Neural crest cell (in vitro differentiated cells): ENCODE measurements around the gene TSHZ2. TPM values are rescaled to one million over a fixed set of nuclear protein-coding genes. Genes with fewer than 3 reads are reported as not detected.
A peak's percentile ranks its signal among the peaks of the same experiment; 100 is the strongest.

Source experiments
- DNase-seq: peaks from one replicate; pipeline ENCODE4 v3.0.0; 2021; ENCODE audit warnings: low read depth, mixed read lengths, low spot score
- H3K27ac Mint-ChIP-seq: one replicate; pipeline ENCODE4 v1.8.0; 2021; ENCODE audit warnings: mild to moderate bottlenecking, mixed read lengths; ENCODE audit not compliant: unreplicated experiment
- H3K27me3 Mint-ChIP-seq: 2 replicates; pipeline ENCODE4 v1.8.0; 2021; ENCODE audit warnings: low read depth, mild to moderate bottlenecking, mixed read lengths
- H3K36me3 Mint-ChIP-seq: 2 replicates; pipeline ENCODE4 v1.8.0; 2021; ENCODE audit warnings: low read depth, mild to moderate bottlenecking, mixed read lengths
- H3K4me1 Mint-ChIP-seq: 2 replicates; pipeline ENCODE4 v1.8.0; 2021; ENCODE audit warnings: mixed read lengths
- H3K4me3 Mint-ChIP-seq: one replicate; pipeline ENCODE4 v1.8.0; 2021; ENCODE audit warnings: mild to moderate bottlenecking, mixed read lengths
- H3K9me3 Mint-ChIP-seq: 2 replicates; pipeline ENCODE4 v1.8.0; 2021; ENCODE audit warnings: mixed read lengths
- total RNA-seq: library from RNA; stranded (reverse); gene quantifications from 2 replicates; pipeline ENCODE4 v1.2.1, GENCODE V29; 2021
- TF ChIP-seq, protein P1 (sequence below): fragments of 200-600 bp; sonication (generic); conservative IDR thresholded peaks from 2 replicates; pipeline ENCODE4 v1.5.0; 2021; ENCODE audit warnings: antibody characterized with exemption, mild to moderate bottlenecking

The TSHZ2 gene
- total RNA-seq, 1 donor from 2014 or later, result 6.4 TPM

GRCh38 chr20:53038299-53038698, 66.1 kb downstream of the TSHZ2 start:
- no peak for DNase-seq
- Mint-ChIP-seq H3K36me3 (no peaks in the 10 kb centered on the region), H3K4me3 (peak overlapping the region; percentile 60), H3K27ac (no peak overlapping the region), H3K4me1 (peaks cover 39% of the 10 kb centered on the region), H3K9me3 (no peaks in the 10 kb centered on the region), H3K27me3 (no peaks in the 10 kb centered on the region)
- TF ChIP-seq, protein P1, sequence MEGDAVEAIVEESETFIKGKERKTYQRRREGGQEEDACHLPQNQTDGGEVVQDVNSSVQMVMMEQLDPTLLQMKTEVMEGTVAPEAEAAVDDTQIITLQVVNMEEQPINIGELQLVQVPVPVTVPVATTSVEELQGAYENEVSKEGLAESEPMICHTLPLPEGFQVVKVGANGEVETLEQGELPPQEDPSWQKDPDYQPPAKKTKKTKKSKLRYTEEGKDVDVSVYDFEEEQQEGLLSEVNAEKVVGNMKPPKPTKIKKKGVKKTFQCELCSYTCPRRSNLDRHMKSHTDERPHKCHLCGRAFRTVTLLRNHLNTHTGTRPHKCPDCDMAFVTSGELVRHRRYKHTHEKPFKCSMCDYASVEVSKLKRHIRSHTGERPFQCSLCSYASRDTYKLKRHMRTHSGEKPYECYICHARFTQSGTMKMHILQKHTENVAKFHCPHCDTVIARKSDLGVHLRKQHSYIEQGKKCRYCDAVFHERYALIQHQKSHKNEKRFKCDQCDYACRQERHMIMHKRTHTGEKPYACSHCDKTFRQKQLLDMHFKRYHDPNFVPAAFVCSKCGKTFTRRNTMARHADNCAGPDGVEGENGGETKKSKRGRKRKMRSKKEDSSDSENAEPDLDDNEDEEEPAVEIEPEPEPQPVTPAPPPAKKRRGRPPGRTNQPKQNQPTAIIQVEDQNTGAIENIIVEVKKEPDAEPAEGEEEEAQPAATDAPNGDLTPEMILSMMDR, result no peak

GRCh38 chr20:53040693-53041589, 68.8 kb downstream of the TSHZ2 start:
- no peaks in the 10 kb centered on the region for H3K36me3 Mint-ChIP-seq
- TF ChIP-seq, protein P1, result no peak
- H3K4me3 Mint-ChIP-seq, result no peak overlapping the region
- DNase-seq, result no peak
- peaks cover 24% of the 10 kb centered on the region for H3K4me1 Mint-ChIP-seq
- H3K27ac Mint-ChIP-seq, result no peak overlapping the region
- H3K27me3 Mint-ChIP-seq, result no peaks in the 10 kb centered on the region
- no peaks in the 10 kb centered on the region for H3K9me3 Mint-ChIP-seq

- no peak overlapping the region for H3K27ac Mint-ChIP-seq
- no peak for DNase-seq
- no peak overlapping the region for H3K4me3 Mint-ChIP-seq
- no peaks in the 10 kb centered on the region for H3K36me3 Mint-ChIP-seq
- peaks cover 3% of the 10 kb centered on the region for H3K9me3 Mint-ChIP-seq
- TF ChIP-seq, protein P1, result no peak
- peaks cover 15% of the 10 kb centered on the region for H3K4me1 Mint-ChIP-seq
- H3K27me3 Mint-ChIP-seq, result no peaks in the 10 kb centered on the region
Measured at GRCh38 chr20:53042521-53042920, 70.4 kb downstream of the TSHZ2 start.

- Mint-ChIP-seq H3K36me3 (peaks cover 2% of the 10 kb centered on the region), H3K9me3 (peaks cover 3% of the 10 kb centered on the region), H3K27ac (no peak overlapping the region), H3K27me3 (no peaks in the 10 kb centered on the region), H3K4me1 (peaks cover 14% of the 10 kb centered on the region), H3K4me3 (no peak overlapping the region)
- TF ChIP-seq, protein P1, result no peak
- DNase-seq, result no peak
Measured at GRCh38 chr20:53044296-53044695, 72.1 kb downstream of the TSHZ2 start.

GRCh38 chr20:53045941-53046340, 73.8 kb downstream of the TSHZ2 start:
- H3K4me3 Mint-ChIP-seq, result no peak overlapping the region
- H3K4me1 Mint-ChIP-seq, result peaks cover 17% of the 10 kb centered on the region
- H3K36me3 Mint-ChIP-seq, result peaks cover 2% of the 10 kb centered on the region
- DNase-seq, result no peak
- peaks cover 3% of the 10 kb centered on the region for H3K9me3 Mint-ChIP-seq
- TF ChIP-seq, protein P1, result no peak
- no peaks in the 10 kb centered on the region for H3K27me3 Mint-ChIP-seq
- no peak overlapping the region for H3K27ac Mint-ChIP-seq
